ENCODE results near the gene TLX1.
"Not testable (repeated sequence)": the region's sequence is repeated elsewhere in the genome, so short reads cannot be mapped to it uniquely, and the experiment has no call there.

Gene TLX1

GRCh38 chr10:101154506-101154905, 23.4 kb downstream of the TLX1 start:
- DNase-seq, result not testable (repeated sequence)

GRCh38 chr10:101155896-101156295, 24.8 kb downstream of the TLX1 start:
- DNase-seq, result no peak

GRCh38 chr10:101157756-101158458, 26.8 kb downstream of the TLX1 start:
- DNase-seq, result no peak

- no peak for DNase-seq
Observed at GRCh38 chr10:101158459-101159058, 27.5 kb downstream of the TLX1 start.

GRCh38 chr10:101161494-101162299, 30.6 kb downstream of the TLX1 start:
- DNase-seq, result peak; percentile 75

- no peak for DNase-seq
Observed at GRCh38 chr10:101162677-101163076, 31.6 kb downstream of the TLX1 start.

GRCh38 chr10:101164020-101164419, 32.9 kb downstream of the TLX1 start:
- DNase-seq, result no peak

GRCh38 chr10:101165736-101166135, 34.6 kb downstream of the TLX1 start:
- no peak for DNase-seq

GRCh38 chr10:101166430-101166829, 35.3 kb downstream of the TLX1 start:
- DNase-seq, result no peak

- DNase-seq, result no peak
Observed at GRCh38 chr10:101172741-101173140, 41.6 kb downstream of the TLX1 start.

GRCh38 chr10:101174319-101174718, 43.2 kb downstream of the TLX1 start:
- DNase-seq, result no peak

GRCh38 chr10:101176577-101176976, 45.5 kb downstream of the TLX1 start:
- no peak for DNase-seq

GRCh38 chr10:101182936-101183335, 51.8 kb downstream of the TLX1 start:
- DNase-seq, result no peak

- no peak for DNase-seq
Observed at GRCh38 chr10:101183458-101184183, 52.5 kb downstream of the TLX1 start.

Measured in stimulated activated CD4-positive, alpha-beta T cell treated with anti-CD3 and anti-CD28 coated beads, Interleukin-15, amount 100 ng/mL, for 24 hours (primary cell).